Activated CD8-positive, alpha-beta memory T cell treated with anti-CD3 and anti-CD28 coated beads for 4 hours (primary cell): ENCODE data around the gene EID2.

Experiments
- DNase-seq, 2 donors: peaks; one replicate each; pipeline ENCODE4 v3.0.0-alpha.2; 2020; ENCODE audit warnings: low read depth in 2 of 2

Gene EID2

GRCh38 chr19:39533791-39534190 lies 6.2 kb downstream of the EID2 start:
- DNase-seq = no peak

GRCh38 chr19:39533003-39533512 lies 6.9 kb downstream of the EID2 start:
- DNase-seq = no peak

GRCh38 chr19:39532233-39533002 lies 7.5 kb downstream of the EID2 start, which contains the start of gene EID2B:
TSS of gene EID2B (minus strand) at chr19:39532852. CDS start at chr19:39532802, 50 bp downstream.
- DNase-seq = peak; percentile 89 to 92

- DNase-seq = no peak
These were observed 8.1 kb downstream of the EID2 start for GRCh38 chr19:39531834-39532232.

- DNase-seq = no peak
These were observed 14.8 kb downstream of the EID2 start for GRCh38 chr19:39525205-39525604.

- DNase-seq = no peak
These were observed 15.5 kb downstream of the EID2 start for GRCh38 chr19:39524495-39524894.

GRCh38 chr19:39520541-39521484 lies 19.1 kb downstream of the EID2 start:
- no peak for DNase-seq

- no peak for DNase-seq
These were observed 21.0 kb downstream of the EID2 start for GRCh38 chr19:39518975-39519374.

- no peak for DNase-seq
These were observed 21.5 kb downstream of the EID2 start for GRCh38 chr19:39518458-39518857.

GRCh38 chr19:39517432-39517831 lies 22.5 kb downstream of the EID2 start:
- DNase-seq = no peak

GRCh38 chr19:39516270-39516669 lies 23.7 kb downstream of the EID2 start:
- no peak for DNase-seq

- DNase-seq = no peak
These were observed 24.3 kb downstream of the EID2 start for GRCh38 chr19:39515551-39516191.

- DNase-seq = no peak
These were observed 25.0 kb downstream of the EID2 start, which contains the start of gene SELENOV for GRCh38 chr19:39514840-39515550. TSS of gene SELENOV (plus strand) at chr19:39515139. CDS start at chr19:39515213, 74 bp downstream.

GRCh38 chr19:39512988-39513387 lies 27.0 kb downstream of the EID2 start:
- DNase-seq = no peak

- DNase-seq = no peak
These were observed 30.7 kb downstream of the EID2 start for GRCh38 chr19:39509233-39509632.

GRCh38 chr19:39508629-39509028 lies 31.3 kb downstream of the EID2 start:
- no peak for DNase-seq

- no peak for DNase-seq
These were observed 32.1 kb downstream of the EID2 start for GRCh38 chr19:39507715-39508364.

- no peak for DNase-seq
These were observed 32.8 kb downstream of the EID2 start for GRCh38 chr19:39506944-39507714.

GRCh38 chr19:39506598-39506943 lies 33.4 kb downstream of the EID2 start:
- DNase-seq = no peak
